Heart right ventricle (tissue), 16 donors: ENCODE data around the gene LIG3. TPM values are rescaled to one million over a fixed set of nuclear protein-coding genes. Genes with fewer than 3 reads are reported as not detected.

ENCODE experiments used
- ATAC-seq, 8 donors: fragments of 200-7000 bp; cut with Tn5 transposase; one replicate each; pipeline ENCODE4 v1.9.1; 2020; ENCODE audit warnings: mild to moderate bottlenecking in 8 of 8, moderate library complexity in 8 of 8, moderate number of reproducible peaks in 1 of 8
- DNase-seq, 2 donors: peaks; one replicate each; pipeline ENCODE4 v3.0.0-alpha.2; 2020
- H3K27ac ChIP-seq, 10 donors: fragments of 200-600 bp; sonication (generic) in 2 of 10; one replicate each; pipeline versions ENCODE4 v1.5.0 to v1.8.0; 2020 to 2022; ENCODE audit warnings: mild to moderate bottlenecking in 3 of 10
- H3K27me3 ChIP-seq, 7 donors: fragments of 200-600 bp; one replicate each; pipeline ENCODE4 v1.8.0; 2021 to 2022; ENCODE audit warnings: mild to moderate bottlenecking in 2 of 7
- H3K36me3 ChIP-seq, 9 donors: fragments of 200-600 bp; sonication (generic) in 1 of 9; one replicate each; pipeline versions ENCODE4 v1.5.0 to v1.8.0; 2020 to 2022; ENCODE audit warnings: mild to moderate bottlenecking in 2 of 9
- H3K4me1 ChIP-seq, 9 donors: fragments of 200-600 bp; sonication (generic) in 1 of 9; one replicate each; pipeline versions ENCODE4 v1.5.0 to v1.8.0; 2020 to 2022; ENCODE audit warnings: mild to moderate bottlenecking in 4 of 9
- H3K4me3 ChIP-seq, 10 donors: fragments of 200-600 bp; sonication (generic) in 2 of 10; one replicate each; pipeline versions ENCODE4 v1.5.0 to v1.8.0; 2020 to 2022; ENCODE audit warnings: mild to moderate bottlenecking in 7 of 10, moderate library complexity in 2 of 10
- H3K9me3 ChIP-seq, 11 donors: fragments of 200-600 bp in 10 of 11; sonication (generic) in 2 of 11; one replicate each; pipeline versions ENCODE4 v1.5.0 to v1.8.0; 2013 to 2022; ENCODE audit warnings: mild to moderate bottlenecking in 2 of 11, control low read depth in 1 of 11, moderate library complexity in 1 of 11
- CTCF ChIP-seq, 9 donors: fragments of 200-600 bp; sonication (generic) in 2 of 9; IDR thresholded peaks; one replicate each; pipeline versions ENCODE4 v1.5.0 to v1.8.0; 2021 to 2022; ENCODE audit warnings: antibody characterized with exemption in 9 of 9, mild to moderate bottlenecking in 5 of 9, moderate library complexity in 1 of 9
- WGBS, 2 donors: extraction: QIAGEN DNeasy Blood & Tissue Kit; methylation state at CpG; one replicate each; pipeline ENCODE4 v1.1.7; 2013; ENCODE audit warnings: inconsistent platforms in 1 of 2; 5-methylcytosine and 5-hydroxymethylcytosine counted together
- intact Hi-C, 10 donors: fragments of 100-400 bp; cut with DNase I; formaldehyde crosslinking; loops; one replicate each; pipeline versions ENCODE4 v1.11.1 to v1.14.2; 2022
- polyA plus RNA-seq, 2 donors: library from polyadenylated mRNA; stranded (reverse); fragments of 200-250 nt; gene quantifications; one replicate each; pipeline ENCODE4 v1.2.3, GENCODE V29; 2013
- total RNA-seq, 10 donors: library from RNA; stranded (reverse); fragmentation: NEBNext Ultra II Directional in 3 of 10; extraction: Animal tissue kit (Norgen Biotek cat#: 25700) in 3 of 10; gene quantifications; one replicate each; pipeline versions ENCODE4 v1.2.1 to v1.2.4, GENCODE V29; 2021 to 2023
- donor health status: Arrhythmogenic right ventricular cardiomyopathy.
- donor health status: ischemic (EF 13 %, LVEDD 7.1; RV severe dilation, severe dysfunction).
- donor health status: healthy with polysubstance abuse.
- donor health status: DM: no; HTN: yes; CAD: no.
- donor health status: DM: no; HTN: no; CAD: no.
- donor health status: ischemic (EF 25% LVEDD 6.9; RV normal size, moderate dysfunction).
- donor health status: ischemic (EF 25% LVEDD 5.7; RV mildly dilated, moderate dysfunction).
- donor health status: healthy.
- donor health status: DM: yes; HTN: yes; CAD: no.
- donor health status: Ischemic cardiomyopathy.
- donor health status: ischemic (EF 35%, LVEDD 5.7; RV mildly dilated, moderate dysfunction).
- donor health status: nonischemic (EF 11% LVEDD 7.7; RV severe dilation, severe dysfunction).
- donor health status: DM: yes; HTN: yes; CAD: no.
- donor health status: PGD.
- donor health status: ischemic (EF 29% LVEDD 5.4; RV normal size, mild dysfunction).
- donor health status: nonischemic (EF 23%, LVEDD 6.1; RV moderate dilation, normal function).

The LIG3 gene
- total and polyA plus RNA-seq, 12 donors = 5.2 to 27.7 (median 19.5) TPM

GRCh38 chr17:35028531-35029262 lies 48.4 kb downstream of the LIG3 start:
- no peak for TF ChIP-seq CTCF (IDR thresholded peaks at IDR 0.05)
- H3K27ac ChIP-seq = no peak overlapping the region
- H3K4me1 ChIP-seq = peaks cover 0 to 21% (median 0%) of the 10 kb centered on the region in 9 donors
- DNase-seq (no peak), ATAC-seq (no peak)
- intact Hi-C loops = no loop called here
- H3K9me3 ChIP-seq = no peaks in the 10 kb centered on the region
- WGBS, 2 donors = 83 to 88% methylated on average over 3 of the region's 3 CpGs
- peaks cover 0 to 28% (median 9%) of the 10 kb centered on the region in 9 donors for H3K36me3 ChIP-seq
- no peak overlapping the region for H3K4me3 ChIP-seq
- H3K27me3 ChIP-seq = no peaks in the 10 kb centered on the region

GRCh38 chr17:35030780-35031179 lies 50.5 kb downstream of the LIG3 start:
- no peak for TF ChIP-seq CTCF (IDR thresholded peaks at IDR 0.05)
- ATAC-seq (no peak), DNase-seq (no peak)
- peaks cover 0 to 14% (median 5%) of the 10 kb centered on the region in 9 donors for H3K36me3 ChIP-seq
- peaks cover 0 to 19% (median 0%) of the 10 kb centered on the region in 9 donors for H3K4me1 ChIP-seq
- H3K9me3 ChIP-seq = no peaks in the 10 kb centered on the region
- no peak overlapping the region for H3K27ac ChIP-seq
- H3K27me3 ChIP-seq = no peaks in the 10 kb centered on the region
- WGBS, 2 donors = 95 to 100% methylated on average over 1 of the region's 1 CpG
- intact Hi-C loops = no loop called here
- H3K4me3 ChIP-seq = no peak overlapping the region

GRCh38 chr17:35038453-35038852 lies 58.1 kb downstream of the LIG3 start:
- intact Hi-C loops = no loop called here
- ATAC-seq (no peak), DNase-seq (no peak)
- peaks cover 0 to 4% (median 0%) of the 10 kb centered on the region in 9 donors for H3K36me3 ChIP-seq
- H3K9me3 ChIP-seq = no peaks in the 10 kb centered on the region
- 93 to 95% methylated on average over 3 of the region's 3 CpGs for WGBS, 2 donors
- H3K4me3 ChIP-seq = no peak overlapping the region
- no peak overlapping the region for H3K27ac ChIP-seq
- H3K27me3 ChIP-seq = no peaks in the 10 kb centered on the region
- TF ChIP-seq CTCF (IDR thresholded peaks at IDR 0.05) = no peak
- H3K4me1 ChIP-seq = no peaks in the 10 kb centered on the region

GRCh38 chr17:35041390-35041789 lies 61.1 kb downstream of the LIG3 start:
- no peak for TF ChIP-seq CTCF (IDR thresholded peaks at IDR 0.05)
- Histone ChIP-seq H3K4me1 (peaks cover 0 to 13% (median 0%) of the 10 kb centered on the region in 9 donors), H3K4me3 (no peak overlapping the region), H3K27ac (no peak overlapping the region), H3K27me3 (no peaks in the 10 kb centered on the region), H3K36me3 (no peaks in the 10 kb centered on the region), H3K9me3 (no peaks in the 10 kb centered on the region)
- DNase-seq (no peak), ATAC-seq (no peak)
- 95% methylated on average over 7 of the region's 7 CpGs for WGBS, 2 donors
- intact Hi-C loops = no loop called here
